Measurements from ENCODE around the gene DCC. TPM values are rescaled to one million over a fixed set of nuclear protein-coding genes. Genes with fewer than 3 reads are reported as not detected.

DCC gene
- total and polyA plus RNA-seq, 10 donors, result 0.03 to 9.2 (median 0.91) TPM; not detected in 1

GRCh38 chr18:52610451-52611115 lies 270.6 kb downstream of the DCC start:
- 88 to 95% (median 90%) methylated on average over 3 of the region's 3 CpGs for WGBS, 5 donors
- H3K27me3 ChIP-seq (replicated peaks in 1 of 7), result no peaks in the 10 kb centered on the region

GRCh38 chr18:52612406-52612805 lies 272.4 kb downstream of the DCC start:
- intact Hi-C loops (cut with DNase I; ENCODE audit: low total_unique reads), result no loop called here
- Histone ChIP-seq H3K27ac (no peak overlapping the region), H3K27me3 (replicated peaks in 1 of 7) (no peaks in the 10 kb centered on the region), H3K9me3 (no peaks in the 10 kb centered on the region), H3K36me3 (no peaks in the 10 kb centered on the region), H3K4me3 (no peak overlapping the region), H3K4me1 (no peaks in the 10 kb centered on the region)
- TF ChIP-seq POLR2AphosphoS5 (IDR thresholded peaks at IDR 0.05) (no peak), POLR2A (IDR thresholded peaks at IDR 0.05) (no peak)
- TF ChIP-seq, protein P1, sequence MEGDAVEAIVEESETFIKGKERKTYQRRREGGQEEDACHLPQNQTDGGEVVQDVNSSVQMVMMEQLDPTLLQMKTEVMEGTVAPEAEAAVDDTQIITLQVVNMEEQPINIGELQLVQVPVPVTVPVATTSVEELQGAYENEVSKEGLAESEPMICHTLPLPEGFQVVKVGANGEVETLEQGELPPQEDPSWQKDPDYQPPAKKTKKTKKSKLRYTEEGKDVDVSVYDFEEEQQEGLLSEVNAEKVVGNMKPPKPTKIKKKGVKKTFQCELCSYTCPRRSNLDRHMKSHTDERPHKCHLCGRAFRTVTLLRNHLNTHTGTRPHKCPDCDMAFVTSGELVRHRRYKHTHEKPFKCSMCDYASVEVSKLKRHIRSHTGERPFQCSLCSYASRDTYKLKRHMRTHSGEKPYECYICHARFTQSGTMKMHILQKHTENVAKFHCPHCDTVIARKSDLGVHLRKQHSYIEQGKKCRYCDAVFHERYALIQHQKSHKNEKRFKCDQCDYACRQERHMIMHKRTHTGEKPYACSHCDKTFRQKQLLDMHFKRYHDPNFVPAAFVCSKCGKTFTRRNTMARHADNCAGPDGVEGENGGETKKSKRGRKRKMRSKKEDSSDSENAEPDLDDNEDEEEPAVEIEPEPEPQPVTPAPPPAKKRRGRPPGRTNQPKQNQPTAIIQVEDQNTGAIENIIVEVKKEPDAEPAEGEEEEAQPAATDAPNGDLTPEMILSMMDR (IDR thresholded peaks at IDR 0.05 in 8 of 11, conservative IDR thresholded peaks at IDR 0.05 in 3 of 11), result no peak
- no peak for DNase-seq

More at GRCh38 chr18:52610451-52611115, 270.6 kb downstream of the DCC start:
- H3K36me3 ChIP-seq, result no peaks in the 10 kb centered on the region
- no peak overlapping the region for H3K27ac ChIP-seq
- TF ChIP-seq POLR2AphosphoS5 (IDR thresholded peaks at IDR 0.05), result no peak
- TF ChIP-seq, protein P1 (IDR thresholded peaks at IDR 0.05 in 8 of 11, conservative IDR thresholded peaks at IDR 0.05 in 3 of 11), result no peak
- no peak for TF ChIP-seq POLR2A (IDR thresholded peaks at IDR 0.05)
- no peak overlapping the region for H3K4me3 ChIP-seq
- no peaks in the 10 kb centered on the region for H3K9me3 ChIP-seq
- DNase-seq, result no peak
- intact Hi-C loops (cut with DNase I; ENCODE audit: low total_unique reads), result no loop called here
- no peaks in the 10 kb centered on the region for H3K4me1 ChIP-seq

DNA sequence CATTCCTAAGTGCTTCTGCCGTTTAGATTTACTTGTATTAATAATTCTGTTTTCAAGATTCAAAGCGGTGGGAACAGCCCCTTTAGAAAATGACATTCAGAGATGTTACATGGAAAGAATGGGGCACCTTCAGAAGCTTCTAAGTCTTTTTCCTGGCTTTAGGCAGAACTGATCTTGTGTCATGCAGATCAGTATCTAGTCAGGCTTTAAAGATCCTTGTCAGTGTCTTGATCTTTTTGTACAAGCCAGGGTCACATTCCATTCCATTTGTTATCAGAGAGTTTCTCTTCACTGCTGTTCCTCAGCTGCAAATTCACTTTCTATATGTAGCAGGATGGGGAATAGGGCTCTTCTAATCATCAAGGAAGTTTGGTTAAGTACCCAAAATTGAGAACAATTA lies 275.3 kb downstream of the DCC start:
- intact Hi-C loops (cut with DNase I; ENCODE audit: low total_unique reads), result no loop called here
- no peak for TF ChIP-seq POLR2A (IDR thresholded peaks at IDR 0.05)
- TF ChIP-seq POLR2AphosphoS5 (IDR thresholded peaks at IDR 0.05), result no peak
- TF ChIP-seq, protein P1 (IDR thresholded peaks at IDR 0.05 in 8 of 11, conservative IDR thresholded peaks at IDR 0.05 in 3 of 11), result no peak
- Histone ChIP-seq H3K9me3 (no peaks in the 10 kb centered on the region), H3K4me1 (no peaks in the 10 kb centered on the region), H3K4me3 (no peak overlapping the region), H3K27me3 (replicated peaks in 1 of 7) (no peaks in the 10 kb centered on the region), H3K36me3 (no peaks in the 10 kb centered on the region), H3K27ac (no peak overlapping the region)
- 54 to 73% (median 65%) methylated on average over 2 of the region's 2 CpGs for WGBS, 5 donors
- DNase-seq, result no peak

DNA sequence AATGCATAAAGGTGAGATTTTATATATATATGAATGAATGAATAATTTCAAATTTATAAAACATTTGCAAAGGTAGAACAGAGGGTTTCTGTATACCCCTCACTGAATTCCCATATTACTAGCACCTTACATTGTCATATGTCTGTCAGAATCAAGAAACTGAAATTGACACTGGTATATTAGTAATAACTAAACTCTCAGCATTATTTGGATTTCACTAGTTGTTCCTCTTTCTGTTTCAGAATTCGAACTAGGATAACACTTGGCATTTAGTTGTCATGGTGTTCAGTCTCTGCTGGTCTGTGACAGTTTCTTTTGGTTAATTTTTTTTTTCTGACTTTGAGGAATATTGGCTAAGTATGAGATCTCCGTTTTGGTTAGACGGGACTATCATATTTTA lies 275.9 kb downstream of the DCC start:
- Histone ChIP-seq H3K27ac (no peak overlapping the region), H3K9me3 (no peaks in the 10 kb centered on the region), H3K4me3 (no peak overlapping the region), H3K4me1 (no peaks in the 10 kb centered on the region), H3K36me3 (no peaks in the 10 kb centered on the region), H3K27me3 (replicated peaks in 1 of 7) (no peaks in the 10 kb centered on the region)
- TF ChIP-seq POLR2A (IDR thresholded peaks at IDR 0.05) (no peak), POLR2AphosphoS5 (IDR thresholded peaks at IDR 0.05) (no peak)
- TF ChIP-seq, protein P1 (IDR thresholded peaks at IDR 0.05 in 8 of 11, conservative IDR thresholded peaks at IDR 0.05 in 3 of 11), result no peak
- 64 to 71% (median 69%) methylated on average over 3 of the region's 3 CpGs for WGBS, 5 donors
- DNase-seq, result no peak
- intact Hi-C loops (cut with DNase I; ENCODE audit: low total_unique reads), result no loop called here

All from spleen (tissue), 11 donors.